Neuron (in vitro differentiated cells): Measurements from ENCODE around the gene IWS1.
"Not testable (repeated sequence)": the region's sequence is repeated elsewhere in the genome, so short reads cannot be mapped to it uniquely, and the experiment has no call there.

ENCODE experiments used
- H2AFZ ChIP-seq: one replicate; pipeline ENCODE4 v1.6.1; 2013; ENCODE audit warnings: low read depth, mild to moderate bottlenecking, inconsistent platforms, low read length, moderate library complexity
- H3K27me3 ChIP-seq: one replicate; pipeline ENCODE4 v1.6.1; 2013; ENCODE audit warnings: low read length; ENCODE audit not compliant: insufficient read depth
- H3K36me3 ChIP-seq: one replicate; pipeline ENCODE4 v1.6.1; 2013; ENCODE audit warnings: low read length; ENCODE audit not compliant: insufficient read depth
- H3K4me1 ChIP-seq: one replicate; pipeline ENCODE4 v1.6.1; 2013; ENCODE audit warnings: low read length; ENCODE audit not compliant: insufficient read depth
- H3K4me3 ChIP-seq: 2 replicates; pipeline ENCODE4 v1.5.1; 2013; ENCODE audit warnings: mild to moderate bottlenecking, low read length, moderate library complexity
- H3K9me3 ChIP-seq: one replicate; pipeline ENCODE4 v1.6.1; 2013; ENCODE audit warnings: low read length

The IWS1 gene

DNA sequence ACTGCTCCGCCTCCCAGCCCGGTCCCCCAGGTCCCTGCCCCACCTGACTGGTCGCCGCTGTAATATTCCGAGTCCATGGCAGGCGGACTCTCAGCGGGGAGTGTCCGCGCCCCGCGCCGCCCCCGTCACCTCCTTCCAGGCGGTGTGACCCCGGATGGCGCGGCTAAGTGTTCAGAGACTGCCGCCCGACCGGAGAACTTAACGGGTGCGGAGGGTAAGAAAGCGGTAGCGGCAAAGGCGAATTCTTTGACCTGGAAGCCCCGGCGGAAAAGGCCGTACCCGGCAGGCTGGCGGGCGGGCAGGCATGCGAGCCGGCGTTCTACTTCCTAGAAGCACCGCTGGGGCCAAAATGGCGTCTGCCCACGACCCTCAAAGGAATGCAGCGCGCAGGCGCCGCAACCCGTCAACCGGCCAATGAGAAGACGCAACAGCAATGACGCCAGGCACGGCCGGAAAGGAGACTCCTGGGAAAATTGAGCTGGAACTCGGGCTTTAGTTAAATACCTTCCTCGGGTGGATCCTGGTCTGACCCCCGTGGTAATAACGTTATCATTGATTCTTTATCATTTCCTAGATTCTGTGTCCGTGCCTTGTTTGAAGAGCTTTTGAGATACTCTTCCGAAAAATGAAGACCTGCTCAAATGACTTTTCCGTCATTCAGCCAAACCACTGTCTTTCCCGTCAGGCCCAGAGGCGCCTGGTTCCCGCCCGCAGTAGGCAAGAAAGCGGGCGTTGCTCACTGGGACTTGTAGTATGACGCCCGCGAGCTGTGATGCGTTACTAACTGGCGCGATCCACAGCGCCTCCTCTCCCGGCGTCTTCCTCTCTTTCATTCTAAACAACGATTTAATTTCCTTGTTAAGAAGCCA, at the start of gene IWS1:
Gene IWS1, minus strand, starts transcription at position 358 of the 869 bp plus-strand sequence. Its CDS starts 281 bp downstream, at position 77.
- H3K4me1 ChIP-seq, result peaks cover 10% of the 10 kb centered on the region
- H3K27me3 ChIP-seq, result no peaks in the 10 kb centered on the region
- H3K36me3 ChIP-seq, result peaks cover 24% of the 10 kb centered on the region
- H3K4me3 ChIP-seq, result peak within 1 kb of the TSS; percentile 73
- no peaks in the 10 kb centered on the region for H3K9me3 ChIP-seq
- H2AFZ ChIP-seq, result peak within 1 kb of the TSS; percentile 76

GRCh38 chr2:127575941-127576432, 49.7 kb upstream of the IWS1 start:
- H3K4me3 ChIP-seq, result no peak overlapping the region

DNA sequence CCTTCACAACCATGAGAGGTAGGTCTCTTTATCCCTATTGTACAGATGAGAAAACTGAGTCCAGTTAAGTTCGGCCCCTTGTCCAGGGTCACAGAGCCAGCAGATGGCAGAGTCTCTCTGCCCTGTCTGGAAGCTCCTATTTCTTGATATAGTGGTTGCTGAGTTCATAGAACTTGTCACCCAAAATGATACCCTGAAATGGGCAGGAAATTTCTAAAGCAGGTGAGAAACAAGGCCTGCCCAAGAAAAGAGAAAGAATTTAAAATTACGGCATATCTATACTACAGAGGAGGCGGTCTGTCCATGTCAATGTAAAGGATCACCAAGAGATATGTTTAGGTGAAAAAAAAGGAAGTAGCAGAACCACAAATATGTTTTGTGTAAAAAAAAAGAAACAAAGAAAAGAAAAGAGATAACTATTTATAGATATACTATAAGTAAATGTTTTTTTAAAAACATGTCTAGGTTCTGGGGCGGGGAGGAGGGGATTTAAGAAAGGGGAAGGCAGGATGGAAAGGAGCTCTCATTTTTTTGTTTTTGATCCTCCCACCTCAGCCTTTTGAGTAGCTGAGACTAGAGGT, 49.0 kb upstream of the IWS1 start:
- no peaks in the 10 kb centered on the region for H3K36me3 ChIP-seq
- H2AFZ ChIP-seq, result no peak overlapping the region
- H3K4me1 ChIP-seq, result no peaks in the 10 kb centered on the region
- H3K9me3 ChIP-seq, result no peaks in the 10 kb centered on the region
- H3K4me3 ChIP-seq, result no peak overlapping the region
- peaks cover 20% of the 10 kb centered on the region for H3K27me3 ChIP-seq

More at GRCh38 chr2:127575941-127576432, 49.7 kb upstream of the IWS1 start:
- Histone ChIP-seq H2AFZ (no peak overlapping the region), H3K4me1 (no peaks in the 10 kb centered on the region), H3K27me3 (peaks cover 14% of the 10 kb centered on the region), H3K36me3 (no peaks in the 10 kb centered on the region), H3K9me3 (no peaks in the 10 kb centered on the region)

DNA sequence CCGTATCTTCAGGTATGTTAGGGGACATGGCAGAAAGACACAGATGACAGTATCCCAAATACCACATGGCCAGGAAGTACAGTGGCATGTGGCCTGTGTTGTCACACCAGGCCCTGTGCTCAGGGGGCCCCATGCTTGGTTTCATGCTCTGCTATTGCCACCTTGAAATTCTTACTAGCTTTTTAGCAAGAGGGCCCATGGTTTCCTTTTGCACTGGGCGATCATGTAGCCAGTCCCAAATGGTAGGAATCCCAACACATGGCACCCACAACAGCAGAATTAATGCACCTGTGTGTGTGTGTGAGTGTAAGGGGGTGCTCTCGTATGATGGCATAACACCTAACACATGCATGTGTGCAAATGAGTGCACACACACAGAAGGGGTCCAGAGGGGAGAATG, 48.4 kb upstream of the IWS1 start:
- Histone ChIP-seq H3K36me3 (no peaks in the 10 kb centered on the region), H3K4me3 (no peak overlapping the region), H3K27me3 (peaks cover 26% of the 10 kb centered on the region), H3K4me1 (no peaks in the 10 kb centered on the region), H3K9me3 (no peaks in the 10 kb centered on the region), H2AFZ (no peak overlapping the region)

- Histone ChIP-seq H3K9me3 (no peaks in the 10 kb centered on the region), H3K4me1 (no peaks in the 10 kb centered on the region), H3K27me3 (peaks cover 27% of the 10 kb centered on the region), H3K36me3 (no peaks in the 10 kb centered on the region), H2AFZ (no peak overlapping the region), H3K4me3 (no peak overlapping the region)
Observed at GRCh38 chr2:127573771-127574170, 47.5 kb upstream of the IWS1 start.

GRCh38 chr2:127573298-127573697, 47.0 kb upstream of the IWS1 start:
- Histone ChIP-seq H3K36me3 (no peaks in the 10 kb centered on the region), H3K27me3 (peaks cover 27% of the 10 kb centered on the region), H3K4me3 (no peak overlapping the region), H3K4me1 (no peaks in the 10 kb centered on the region), H2AFZ (no peak overlapping the region), H3K9me3 (no peaks in the 10 kb centered on the region)

GRCh38 chr2:127572841-127573240, 46.6 kb upstream of the IWS1 start:
- H3K36me3 ChIP-seq, result no peaks in the 10 kb centered on the region
- H3K9me3 ChIP-seq, result no peaks in the 10 kb centered on the region
- H3K27me3 ChIP-seq, result peaks cover 32% of the 10 kb centered on the region
- no peaks in the 10 kb centered on the region for H3K4me1 ChIP-seq
- H3K4me3 ChIP-seq, result no peak overlapping the region
- no peak overlapping the region for H2AFZ ChIP-seq

GRCh38 chr2:127572352-127572751, 46.1 kb upstream of the IWS1 start:
- H3K4me1 ChIP-seq, H3K4me3 ChIP-seq, H3K36me3 ChIP-seq, H2AFZ ChIP-seq, H3K9me3 ChIP-seq: not testable (repeated sequence)
- peaks cover 32% of the 10 kb centered on the region for H3K27me3 ChIP-seq

GRCh38 chr2:127570282-127571250, 44.3 kb upstream of the IWS1 start:
- H2AFZ ChIP-seq, result no peak overlapping the region
- peaks cover 23% of the 10 kb centered on the region for H3K27me3 ChIP-seq
- H3K36me3 ChIP-seq, result no peaks in the 10 kb centered on the region
- H3K4me1 ChIP-seq, result no peaks in the 10 kb centered on the region
- H3K9me3 ChIP-seq, result no peaks in the 10 kb centered on the region
- no peak overlapping the region for H3K4me3 ChIP-seq

GRCh38 chr2:127569666-127570065, 43.4 kb upstream of the IWS1 start:
- no peaks in the 10 kb centered on the region for H3K9me3 ChIP-seq
- no peaks in the 10 kb centered on the region for H3K4me1 ChIP-seq
- no peak overlapping the region for H3K4me3 ChIP-seq
- H3K27me3 ChIP-seq, result peaks cover 23% of the 10 kb centered on the region
- no peaks in the 10 kb centered on the region for H3K36me3 ChIP-seq
- no peak overlapping the region for H2AFZ ChIP-seq

- H3K36me3 ChIP-seq, result no peaks in the 10 kb centered on the region
- H3K9me3 ChIP-seq, result no peaks in the 10 kb centered on the region
- no peaks in the 10 kb centered on the region for H3K4me1 ChIP-seq
- no peak overlapping the region for H2AFZ ChIP-seq
- peaks cover 23% of the 10 kb centered on the region for H3K27me3 ChIP-seq
- H3K4me3 ChIP-seq, result no peak overlapping the region
Observed at GRCh38 chr2:127568128-127568527, 41.8 kb upstream of the IWS1 start.

DNA sequence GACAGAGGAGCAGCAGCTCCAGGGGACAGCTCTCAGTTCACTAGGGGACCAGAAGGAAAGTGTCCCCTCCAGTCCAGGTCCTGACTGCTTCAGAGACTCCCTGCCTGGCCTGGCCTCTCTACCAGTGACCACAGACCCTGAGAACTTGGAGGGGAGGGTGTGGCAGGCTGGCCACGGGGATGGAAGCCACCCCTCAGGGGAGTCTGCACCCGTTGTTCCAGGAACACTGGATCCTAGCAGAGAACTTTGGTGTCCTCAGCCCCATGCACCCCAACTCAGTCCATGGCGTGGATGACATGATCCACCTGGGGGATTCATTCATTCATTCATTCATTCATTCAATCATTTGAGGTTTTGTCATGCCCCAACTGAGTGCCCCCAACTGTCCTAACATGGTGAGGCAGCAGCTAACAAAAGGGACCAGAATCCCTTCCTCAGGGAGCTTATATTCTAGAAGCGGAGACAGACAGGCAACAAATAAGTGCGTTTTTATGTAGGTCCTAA, 41.1 kb upstream of the IWS1 start:
- Histone ChIP-seq H3K27me3 (peaks cover 23% of the 10 kb centered on the region), H3K4me3 (no peak overlapping the region), H3K9me3 (no peaks in the 10 kb centered on the region), H2AFZ (no peak overlapping the region), H3K4me1 (no peaks in the 10 kb centered on the region), H3K36me3 (no peaks in the 10 kb centered on the region)
